WTC11 (cell line): ENCODE data around the gene KIAA1671.

ENCODE experiments used
- ATF2 ChIP-seq: sonication (generic); formaldehyde crosslinking; IDR thresholded peaks from 2 replicates; pipeline ENCODE4 v1.8.1; 2022; ENCODE audit warnings: low read depth, missing genetic modification reagents, borderline replicate concordance
- CREB1 ChIP-seq: sonication (generic); formaldehyde crosslinking; IDR thresholded peaks from 2 replicates; pipeline ENCODE4 v1.8.0; 2023; ENCODE audit warnings: mild to moderate bottlenecking, missing genetic modification reagents
- CTCF ChIP-seq: fragments of 200-600 bp; IDR thresholded peaks from 2 replicates; pipeline ENCODE4 v1.8.0; 2022; ENCODE audit warnings: antibody characterized with exemption
- NR2C2 ChIP-seq: sonication (generic); formaldehyde crosslinking; IDR thresholded peaks from 2 replicates; pipeline ENCODE4 v1.8.0; 2022; ENCODE audit warnings: mild to moderate bottlenecking, missing genetic modification reagents
- PRDM15 ChIP-seq: sonication (generic); formaldehyde crosslinking; IDR thresholded peaks from 2 replicates; pipeline ENCODE4 v1.8.0; 2022; ENCODE audit warnings: missing genetic modification reagents
- USF2 ChIP-seq: sonication (generic); formaldehyde crosslinking; IDR thresholded peaks from 2 replicates; pipeline ENCODE4 v1.8.1; 2023; ENCODE audit warnings: mild to moderate bottlenecking, missing genetic modification reagents, moderate library complexity
- ZNF263 ChIP-seq: sonication (generic); formaldehyde crosslinking; IDR thresholded peaks from 2 replicates; pipeline ENCODE4 v1.8.1; 2022; ENCODE audit warnings: low read depth, mild to moderate bottlenecking, moderate library complexity, missing genetic modification reagents
- ZNF512 ChIP-seq: sonication (generic); formaldehyde crosslinking; IDR thresholded peaks from 2 replicates; pipeline ENCODE4 v1.8.1; 2022; ENCODE audit warnings: missing genetic modification reagents, borderline replicate concordance

- TF ChIP-seq ZNF263 (CRISPR knock-in tag) (no peak), CTCF (no peak), USF2 (no peak), ATF2 (CRISPR knock-in tag) (no peak), ZNF512 (CRISPR knock-in tag) (no peak), PRDM15 (no peak), NR2C2 (CRISPR knock-in tag) (no peak), CREB1 (CRISPR knock-in tag) (no peak)
These were observed 116.2 kb downstream of the KIAA1671 start for GRCh38 chr22:25068707-25069106.
